T-cell (primary cell): ENCODE data around the gene ILF2. TPM values are rescaled to one million over a fixed set of nuclear protein-coding genes. Genes with fewer than 3 reads are reported as not detected.
"Not testable (repeated sequence)": the region's sequence is repeated elsewhere in the genome, so short reads cannot be mapped to it uniquely, and the experiment has no call there.

Source experiments
- ATAC-seq, 4 experiments: fragments of 200-7000 bp in 3 of 4; fragments of 150-1000 bp in 1 of 4; cut with Tn5 transposase; replicated peaks in 1 of 4; 1 replicate in 3 of 4; 2 replicates in 1 of 4; pipeline ENCODE4 v1.10.0; 2021; ENCODE audit warnings: moderate library complexity in 3 of 4, mild to moderate bottlenecking in 2 of 4, moderate number of reproducible peaks in 1 of 4
- CTCF ChIA-PET, 2 donors: fragments of 300-600 bp; sonication (Branson Sonifier 250); formaldehyde crosslinking; loops; one replicate each; lab custom pipeline; 2022; ENCODE audit warnings: antibody characterized with exemption in 2 of 2; lab: Charles Lee
- POLR2A ChIA-PET, 2 donors: fragments of 300-600 bp; sonication (Branson Sonifier 250); formaldehyde crosslinking; loops; one replicate each; lab custom pipeline; 2022; ENCODE audit warnings: antibody characterized with exemption in 2 of 2; lab: Charles Lee
- DNase-seq, 35 experiments: peaks; one replicate each; pipeline versions ENCODE4 v3.0.0 to v3.0.0-alpha.2; 2013 to 2023
- H3K27ac ChIP-seq: one replicate; pipeline ENCODE4 v1.5.1; 2013; ENCODE audit warnings: low read length
- H3K27me3 ChIP-seq, 2 experiments: replicated peaks in 1 of 2; 1 replicate in 1 of 2; 2 replicates in 1 of 2; pipeline versions ENCODE4 v1.6.1 to v1.7.0; 2013; ENCODE audit warnings: low read length in 1 of 2, mixed read lengths in 1 of 2; ENCODE audit not compliant: control insufficient read depth in 2 of 2, insufficient read depth in 2 of 2; ENCODE audit errors: extremely low read depth in 1 of 2
- H3K36me3 ChIP-seq, 2 donors: 1 replicate in 1 of 2; 2 replicates in 1 of 2; pipeline versions ENCODE4 v1.6.1 to v1.7.0; 2013; ENCODE audit warnings: low read length in 1 of 2; ENCODE audit not compliant: control insufficient read depth in 2 of 2, insufficient read depth in 1 of 2; ENCODE audit errors: extremely low read depth in 1 of 2
- H3K4me1 ChIP-seq, 2 experiments: 1 replicate in 1 of 2; 2 replicates in 1 of 2; pipeline versions ENCODE4 v1.6.1 to v1.7.0; 2013; ENCODE audit warnings: low read length in 2 of 2, mixed read lengths in 1 of 2; ENCODE audit not compliant: insufficient read depth in 2 of 2, control insufficient read depth in 1 of 2; ENCODE audit errors: extremely low read depth in 1 of 2
- H3K4me3 ChIP-seq, 2 donors: 1 replicate in 1 of 2; 2 replicates in 1 of 2; pipeline versions ENCODE4 v1.5.1 to v1.7.0; 2013; ENCODE audit warnings: mild to moderate bottlenecking in 2 of 2, low read length in 1 of 2, moderate library complexity in 1 of 2; ENCODE audit not compliant: control insufficient read depth in 1 of 2; ENCODE audit errors: extremely low read depth in 1 of 2
- H3K9me3 ChIP-seq: 2 replicates; pipeline ENCODE4 v1.7.0; 2013
- H3K27ac Mint-ChIP-seq, 2 donors: one replicate each; pipeline ENCODE4 v1.8.0; 2020 to 2021; ENCODE audit warnings: mild to moderate bottlenecking in 2 of 2, mixed read lengths in 2 of 2
- H3K27me3 Mint-ChIP-seq, 2 donors: one replicate each; pipeline ENCODE4 v1.8.0; 2021 to 2022; ENCODE audit warnings: mixed read lengths in 2 of 2
- H3K36me3 Mint-ChIP-seq: one replicate; pipeline ENCODE4 v1.8.0; 2021; ENCODE audit warnings: mixed read lengths
- H3K4me1 Mint-ChIP-seq, 3 donors: one replicate each; pipeline ENCODE4 v1.8.0; 2020 to 2022; ENCODE audit warnings: mixed read lengths in 3 of 3, mild to moderate bottlenecking in 1 of 3
- H3K4me3 Mint-ChIP-seq, 3 donors: one replicate each; pipeline ENCODE4 v1.8.0; 2020 to 2022; ENCODE audit warnings: mild to moderate bottlenecking in 3 of 3, mixed read lengths in 3 of 3, moderate library complexity in 3 of 3
- H3K9me3 Mint-ChIP-seq, 3 donors: one replicate each; pipeline ENCODE4 v1.8.0; 2020 to 2022; ENCODE audit warnings: mixed read lengths in 3 of 3
- WGBS: methylation state at CpG from one replicate; pipeline ENCODE4 v1.1.5; 2013; ENCODE audit warnings: missing lambda C conversion rate; ENCODE audit not compliant: insufficient coverage; 5-methylcytosine and 5-hydroxymethylcytosine counted together
- total RNA-seq, 35 experiments: library from RNA in 6 of 35; stranded (reverse) in 6 of 35; fragments of 120-200 nt in 1 of 35; gene quantifications; one replicate each; pipeline versions ENCODE4 v1.2.1 to v1.2.4 and lab custom pipeline; 2013 to 2026

Gene ILF2
- total RNA-seq, 5 donors from 2014 or later (not counting 1 experiment from before 2014, with no cell fraction given): 86.6 to 137 (median 90.0) TPM

DNA sequence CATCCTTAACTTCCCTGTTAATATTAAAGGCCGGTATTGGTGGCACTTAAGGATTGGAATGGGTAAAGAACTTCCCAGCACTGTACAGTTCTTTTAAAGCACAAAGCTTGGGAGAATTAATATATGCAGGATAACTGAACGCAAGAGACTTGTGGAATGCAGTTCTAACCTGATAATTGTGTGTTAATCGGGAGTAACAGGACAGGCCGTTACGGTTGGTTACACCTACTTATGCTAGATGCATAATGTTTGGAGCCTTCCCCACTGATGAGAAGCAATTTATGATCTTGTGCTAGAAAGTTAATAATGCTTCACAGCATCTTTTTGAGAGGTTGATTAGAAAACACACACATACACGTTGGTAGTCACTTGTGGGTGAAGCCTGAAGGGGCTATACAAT lies 29.9 kb downstream of the ILF2 start:
- peaks cover 62 to 79% (median 68%) of the 10 kb centered on the region in 3 donors for H3K4me1 Mint-ChIP-seq
- Histone ChIP-seq H3K4me1 (peaks cover 10 to 23% of the 10 kb centered on the region in 2 experiments), H3K27me3 (no peaks in the 10 kb centered on the region), H3K36me3 (peaks cover 18 to 96% of the 10 kb centered on the region in 2 donors), H3K4me3 (no peak overlapping the region), H3K27ac (no peak overlapping the region), H3K9me3 (no peaks in the 10 kb centered on the region)
- DNase-seq: no peak
- H3K27me3 Mint-ChIP-seq: no peaks in the 10 kb centered on the region
- ChIA-PET POLR2A (interaction anchor here in 1 of 2 donors (0.6 kb wide), 1 partner anchor 11 kb away, joined by 3 read pairs; no protein-coding TSS in a partner anchor), CTCF (no interaction called here)
- H3K27ac Mint-ChIP-seq: peak overlapping the region in 1 of 2 donors; percentile 13
- H3K9me3 Mint-ChIP-seq: no peaks in the 10 kb centered on the region
- WGBS: 80% methylated on average over 3 of the region's 6 CpGs
- no peak for ATAC-seq
- H3K36me3 Mint-ChIP-seq: peaks cover 48% of the 10 kb centered on the region
- H3K4me3 Mint-ChIP-seq: no peak overlapping the region

DNA sequence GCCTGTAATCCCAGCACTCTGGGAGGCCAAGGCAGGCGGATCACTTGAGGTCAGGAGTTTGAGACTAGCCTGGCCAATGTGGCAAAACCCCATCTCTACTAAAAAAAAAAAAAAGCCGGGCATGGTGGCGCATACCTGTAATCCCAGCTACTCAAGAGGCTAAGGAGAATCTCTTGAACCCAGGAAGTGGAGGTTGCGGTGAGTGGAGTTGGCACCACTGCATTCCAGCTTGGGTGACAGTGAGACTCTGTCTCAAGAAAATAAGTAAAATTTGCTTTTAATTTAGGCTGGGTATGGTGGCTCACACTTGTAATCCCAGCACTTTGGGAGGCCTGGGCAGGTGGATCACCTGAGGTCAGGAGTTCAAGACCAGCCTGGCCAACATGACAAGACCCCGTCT lies 30.6 kb downstream of the ILF2 start:
- H3K9me3 Mint-ChIP-seq, ATAC-seq: not testable (repeated sequence)
- POLR2A ChIA-PET: interaction anchor here in 1 of 2 donors (0.6 to 0.7 kb wide), 2 partner anchors 17 to 46 kb away, joined by 3 to 7 read pairs; no protein-coding TSS in a partner anchor

DNA sequence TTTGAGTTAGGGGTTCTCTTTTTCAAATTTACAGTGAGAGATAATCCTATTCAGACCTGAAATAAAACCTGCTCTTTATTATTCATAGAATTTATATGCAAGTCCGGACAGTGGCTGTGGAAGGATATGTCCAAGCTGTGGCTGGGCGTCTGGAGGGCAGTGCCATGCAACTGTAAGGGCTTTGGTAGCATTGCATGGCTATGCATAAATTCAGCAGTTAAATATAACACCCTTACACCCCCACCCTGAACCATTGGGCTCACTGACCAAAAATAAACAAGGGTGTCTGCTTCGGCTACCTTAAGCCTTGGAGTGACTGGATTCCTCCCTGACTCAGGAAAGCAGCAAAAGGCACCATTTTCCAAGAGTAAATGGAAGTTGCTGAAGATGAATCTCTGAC lies 31.5 kb downstream of the ILF2 start:
- no peaks in the 10 kb centered on the region for H3K27me3 Mint-ChIP-seq
- peaks cover 50 to 72% (median 60%) of the 10 kb centered on the region in 3 donors for H3K4me1 Mint-ChIP-seq
- ATAC-seq (no peak), DNase-seq (no peak)
- H3K4me3 Mint-ChIP-seq: no peak overlapping the region
- CTCF ChIA-PET: interaction anchor here in 1 of 2 donors (0.6 kb wide), 1 partner anchor 499 kb away, joined by 3 read pairs; no protein-coding TSS in a partner anchor
- Histone ChIP-seq H3K4me3 (no peak overlapping the region), H3K27me3 (no peaks in the 10 kb centered on the region), H3K36me3 (peaks cover 11 to 82% of the 10 kb centered on the region in 2 donors), H3K4me1 (peaks cover 6 to 31% of the 10 kb centered on the region in 2 experiments), H3K9me3 (no peaks in the 10 kb centered on the region), H3K27ac (no peak overlapping the region)
- POLR2A ChIA-PET: interaction anchor here in 1 of 2 donors (0.5 kb wide), 1 partner anchor 197 kb away, joined by 3 read pairs; no protein-coding TSS in a partner anchor
- H3K9me3 Mint-ChIP-seq: no peaks in the 10 kb centered on the region
- H3K27ac Mint-ChIP-seq: no peak overlapping the region
- no CpG with 5 or more reads among the region's 3 CpGs for WGBS
- H3K36me3 Mint-ChIP-seq: peaks cover 39% of the 10 kb centered on the region

More for the DNA sequence above, 30.6 kb downstream of the ILF2 start:
- H3K36me3 Mint-ChIP-seq: peaks cover 42% of the 10 kb centered on the region
- H3K4me1 ChIP-seq: peaks cover 6 to 30% of the 10 kb centered on the region in 2 experiments
- H3K4me3 ChIP-seq, H3K27me3 Mint-ChIP-seq, H3K9me3 ChIP-seq, DNase-seq, H3K27ac ChIP-seq, H3K4me3 Mint-ChIP-seq, H3K27me3 ChIP-seq, H3K27ac Mint-ChIP-seq, CTCF ChIA-PET: not testable (repeated sequence)
- peaks cover 14 to 91% of the 10 kb centered on the region in 2 donors for H3K36me3 ChIP-seq
- WGBS: 100% methylated on average over 2 of the region's 5 CpGs
- H3K4me1 Mint-ChIP-seq: peaks cover 55 to 76% (median 65%) of the 10 kb centered on the region in 3 donors

DNA sequence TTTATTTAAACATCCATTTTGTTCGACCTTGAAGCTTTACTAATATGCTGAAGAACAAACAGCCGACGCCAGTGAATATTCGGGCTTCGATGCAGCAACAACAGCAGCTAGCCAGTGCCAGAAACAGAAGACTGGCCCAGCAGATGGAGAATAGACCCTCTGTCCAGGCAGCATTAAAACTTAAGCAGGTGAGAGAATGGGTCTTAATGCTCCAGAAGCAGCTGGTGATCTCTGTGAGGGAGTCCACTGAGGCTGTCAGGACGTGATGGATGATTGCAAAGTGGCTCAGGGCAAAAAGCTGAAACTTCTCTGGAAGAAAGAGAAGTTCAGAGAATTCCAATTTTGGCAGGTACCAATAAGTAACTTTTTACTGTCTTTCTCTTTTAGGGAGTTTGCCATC lies 32.5 kb downstream of the ILF2 start:
- peaks cover 50 to 66% (median 57%) of the 10 kb centered on the region in 3 donors for H3K4me1 Mint-ChIP-seq
- no peak for ATAC-seq
- ChIA-PET CTCF (interaction anchor here in 1 of 2 donors (0.7 to 1.1 kb wide), 2 partner anchors 17 to 26 kb away, joined by 3 to 4 read pairs; partner anchors contain the start of gene S100A16), POLR2A (interaction anchor here in 1 of 2 donors (0.7 kb wide), 1 partner anchor 13 kb away, joined by 3 read pairs; no protein-coding TSS in a partner anchor)
- Histone ChIP-seq H3K27me3 (no peaks in the 10 kb centered on the region), H3K9me3 (no peaks in the 10 kb centered on the region), H3K4me3 (no peak overlapping the region), H3K36me3 (peaks cover 11 to 72% of the 10 kb centered on the region in 2 donors), H3K4me1 (peaks cover 6 to 36% of the 10 kb centered on the region in 2 experiments), H3K27ac (no peak overlapping the region)
- no peaks in the 10 kb centered on the region for H3K27me3 Mint-ChIP-seq
- H3K4me3 Mint-ChIP-seq: no peak overlapping the region
- H3K9me3 Mint-ChIP-seq: no peaks in the 10 kb centered on the region
- WGBS: 98% methylated on average over 5 of the region's 6 CpGs
- DNase-seq: no peak
- no peak overlapping the region for H3K27ac Mint-ChIP-seq
- H3K36me3 Mint-ChIP-seq: peaks cover 30% of the 10 kb centered on the region

DNA sequence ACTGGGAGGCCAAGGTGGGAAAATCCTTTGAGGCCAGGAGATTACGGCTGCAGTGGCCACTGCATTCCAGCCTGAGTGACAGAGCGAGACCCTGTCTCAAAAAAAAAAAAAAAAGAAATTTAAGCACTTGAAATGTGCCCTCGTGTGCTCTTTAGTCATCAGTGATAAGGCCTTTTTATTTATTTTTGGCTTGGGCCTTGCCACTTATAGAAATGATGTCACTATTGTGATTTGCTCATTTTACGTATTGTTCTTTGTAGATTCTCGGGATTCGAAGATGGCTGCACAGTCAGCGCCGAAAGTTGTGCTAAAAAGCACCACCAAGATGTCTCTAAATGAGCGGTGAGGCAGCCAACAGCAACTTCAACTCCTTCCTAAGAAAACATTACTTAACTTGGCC lies 34.5 kb downstream of the ILF2 start:
- Mint-ChIP-seq H3K36me3 (peaks cover 20% of the 10 kb centered on the region), H3K9me3 (no peaks in the 10 kb centered on the region), H3K27ac (peak overlapping the region; percentile 63 to 76), H3K4me1 (peaks cover 42 to 54% (median 54%) of the 10 kb centered on the region in 3 donors), H3K27me3 (no peaks in the 10 kb centered on the region), H3K4me3 (peak overlapping the region; percentile 97 to 100 (median 98))
- peaks cover 6 to 33% of the 10 kb centered on the region in 2 experiments for H3K4me1 ChIP-seq
- ChIA-PET CTCF (no interaction called here), POLR2A (interaction anchor here in 1 of 2 donors (0.8 kb wide), 1 partner anchor 66 kb away, joined by 4 read pairs; no protein-coding TSS in a partner anchor)
- no peak for ATAC-seq
- no peaks in the 10 kb centered on the region for H3K27me3 ChIP-seq
- peaks cover 7 to 52% of the 10 kb centered on the region in 2 donors for H3K36me3 ChIP-seq
- H3K27ac ChIP-seq: no peak overlapping the region
- no peaks in the 10 kb centered on the region for H3K9me3 ChIP-seq
- no peak overlapping the region for H3K4me3 ChIP-seq
- no peak for DNase-seq
- WGBS: 96% methylated on average over 5 of the region's 9 CpGs

DNA sequence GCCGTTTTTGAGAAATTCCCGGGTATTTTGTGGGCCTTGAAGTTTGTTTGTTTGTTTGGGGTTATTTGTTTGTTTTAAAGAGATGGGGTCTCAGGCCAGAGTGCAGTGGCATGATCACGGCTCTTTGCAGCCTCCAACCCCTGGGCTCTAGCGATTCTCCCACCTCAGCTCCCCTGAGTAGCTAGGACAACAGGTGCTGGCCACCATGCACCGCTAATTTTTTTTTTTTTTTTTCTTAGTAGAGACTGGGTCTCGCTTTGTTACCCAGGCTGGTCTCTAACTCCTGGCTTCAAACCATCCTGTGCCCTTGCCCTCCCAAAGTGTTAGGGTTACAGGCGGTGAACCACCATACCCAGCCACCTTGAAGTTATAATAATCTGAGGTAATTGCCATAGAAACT lies 34.9 kb downstream of the ILF2 start:
- peak overlapping the region; percentile 97 to 100 (median 98) for H3K4me3 Mint-ChIP-seq
- Histone ChIP-seq H3K9me3 (no peaks in the 10 kb centered on the region), H3K4me1 (peaks cover 6 to 33% of the 10 kb centered on the region in 2 experiments), H3K4me3 (peak overlapping the region in 1 of 2 donors; percentile 96), H3K27me3 (no peaks in the 10 kb centered on the region), H3K36me3 (peaks cover 7 to 48% of the 10 kb centered on the region in 2 donors), H3K27ac (peak overlapping the region; percentile 24)
- peaks cover 16% of the 10 kb centered on the region for H3K36me3 Mint-ChIP-seq
- DNase-seq: no peak
- peaks cover 38 to 50% (median 49%) of the 10 kb centered on the region in 3 donors for H3K4me1 Mint-ChIP-seq
- POLR2A ChIA-PET: interaction anchor here in 1 of 2 donors (0.6 to 0.8 kb wide), 4 partner anchors 8 to 1644 kb away, joined by 3 to 5 read pairs (median 4); a partner anchor contains a TSS
- 92% methylated on average over 5 of the region's 7 CpGs for WGBS
- peak overlapping the region; percentile 63 to 76 for H3K27ac Mint-ChIP-seq
- H3K9me3 Mint-ChIP-seq: no peaks in the 10 kb centered on the region
- CTCF ChIA-PET: no interaction called here
- ATAC-seq: no peak
- H3K27me3 Mint-ChIP-seq: no peaks in the 10 kb centered on the region
